ENCODE measurements around the gene TRIM14. TPM values are rescaled to one million over a fixed set of nuclear protein-coding genes. Genes with fewer than 3 reads are reported as not detected.

The TRIM14 gene
- total RNA-seq, 2 experiments from 2014 or later = 23.5 to 23.6 TPM

GRCh38 chr9:98085058-98085457 is 34.0 kb downstream of the TRIM14 start:
- ATAC-seq (ENCODE audit: poor library complexity) = no peak
- H3K27ac Mint-ChIP-seq = peak overlapping the region; percentile 6
- intact Hi-C loops (cut with DNase I, micrococcal nuclease) = no loop called here
- no peaks in the 10 kb centered on the region for H3K27me3 ChIP-seq (ENCODE audit: control insufficient read depth in 1 of 2, insufficient read depth in 2 of 2, low read length in 2 of 2)
- peaks cover 76% of the 10 kb centered on the region for H3K36me3 ChIP-seq (ENCODE audit: insufficient read depth, low read length)
- H3K4me3 Mint-ChIP-seq = no peak overlapping the region
- ChIA-PET POLR2A (interaction anchor here (0.8 to 4.4 kb wide), 2 partner anchors 12 to 16 kb away, joined by 3 to 18 read pairs; no protein-coding TSS in a partner anchor), CTCF (interaction anchor here (0.6 to 1.2 kb wide), 2 partner anchors 28 to 50 kb away, joined by 3 read pairs; no protein-coding TSS in a partner anchor)
- DNase-seq = no peak
- H3K27me3 Mint-ChIP-seq = no peaks in the 10 kb centered on the region
- no peaks in the 10 kb centered on the region for H3K9me3 Mint-ChIP-seq
- H3K4me3 ChIP-seq (ENCODE audit: low read length) = no peak overlapping the region
- peaks cover 89% of the 10 kb centered on the region for H3K36me3 Mint-ChIP-seq (ENCODE audit: low read depth)
- H3K27ac ChIP-seq (ENCODE audit: low read depth in 1 of 2, low read length in 2 of 2) = no peak overlapping the region
- H3K9me3 ChIP-seq (ENCODE audit: control insufficient read depth in 1 of 2, insufficient read depth in 1 of 2, low read length in 2 of 2) = no peaks in the 10 kb centered on the region
- peaks cover 14% of the 10 kb centered on the region for H3K4me1 ChIP-seq (ENCODE audit: insufficient read depth, low read length)
- TF ChIP-seq CTCF (IDR thresholded peaks at IDR 0.05) = no peak
- H3K4me1 Mint-ChIP-seq (ENCODE audit: low read depth) = peaks cover 49% of the 10 kb centered on the region

- peaks cover 72% of the 10 kb centered on the region for H3K36me3 ChIP-seq (ENCODE audit: insufficient read depth, low read length)
- H3K27ac ChIP-seq (ENCODE audit: low read depth in 1 of 2, low read length in 2 of 2) = peak overlapping the region in 1 of 2 donors; percentile 9
- TF ChIP-seq CTCF (IDR thresholded peaks at IDR 0.05) = no peak
- no peak for ATAC-seq (ENCODE audit: poor library complexity)
- POLR2A ChIA-PET = interaction anchor here (0.8 kb wide), 2 partner anchors 13 to 171 kb away, joined by 3 read pairs; partner anchors contain the start of gene TBC1D2
- no peaks in the 10 kb centered on the region for H3K27me3 ChIP-seq (ENCODE audit: control insufficient read depth in 1 of 2, insufficient read depth in 2 of 2, low read length in 2 of 2)
- no peaks in the 10 kb centered on the region for H3K9me3 ChIP-seq (ENCODE audit: control insufficient read depth in 1 of 2, insufficient read depth in 1 of 2, low read length in 2 of 2)
- CTCF ChIA-PET = interaction anchor here (0.6 to 1.2 kb wide), 2 partner anchors 27 to 50 kb away, joined by 3 read pairs; no protein-coding TSS in a partner anchor
- Mint-ChIP-seq H3K4me1 (ENCODE audit: low read depth) (peaks cover 46% of the 10 kb centered on the region), H3K27ac (peak overlapping the region; percentile 6), H3K36me3 (ENCODE audit: low read depth) (peaks cover 87% of the 10 kb centered on the region), H3K9me3 (no peaks in the 10 kb centered on the region), H3K27me3 (no peaks in the 10 kb centered on the region), H3K4me3 (no peak overlapping the region)
- intact Hi-C loops (cut with DNase I, micrococcal nuclease) = no loop called here
- H3K4me3 ChIP-seq (ENCODE audit: low read length) = no peak overlapping the region
- no peak for DNase-seq
- peaks cover 14% of the 10 kb centered on the region for H3K4me1 ChIP-seq (ENCODE audit: insufficient read depth, low read length)
These were observed 34.6 kb downstream of the TRIM14 start for GRCh38 chr9:98084396-98084795.

GRCh38 chr9:98083566-98084183 is 35.3 kb downstream of the TRIM14 start:
- TF ChIP-seq CTCF (IDR thresholded peaks at IDR 0.05) = no peak
- peak overlapping the region; percentile 6 for H3K27ac Mint-ChIP-seq
- DNase-seq (no peak), ATAC-seq (ENCODE audit: poor library complexity) (no peak)
- intact Hi-C loops (cut with DNase I, micrococcal nuclease) = no loop called here
- no peaks in the 10 kb centered on the region for H3K9me3 ChIP-seq (ENCODE audit: control insufficient read depth in 1 of 2, insufficient read depth in 1 of 2, low read length in 2 of 2)
- CTCF ChIA-PET = no interaction called here
- no peak overlapping the region for H3K4me3 Mint-ChIP-seq
- peaks cover 51% of the 10 kb centered on the region for H3K4me1 Mint-ChIP-seq (ENCODE audit: low read depth)
- no peaks in the 10 kb centered on the region for H3K9me3 Mint-ChIP-seq
- peaks cover 14% of the 10 kb centered on the region for H3K4me1 ChIP-seq (ENCODE audit: insufficient read depth, low read length)
- H3K36me3 ChIP-seq (ENCODE audit: insufficient read depth, low read length) = peaks cover 76% of the 10 kb centered on the region
- no peaks in the 10 kb centered on the region for H3K27me3 Mint-ChIP-seq
- no peak overlapping the region for H3K4me3 ChIP-seq (ENCODE audit: low read length)
- peaks cover 89% of the 10 kb centered on the region for H3K36me3 Mint-ChIP-seq (ENCODE audit: low read depth)
- H3K27me3 ChIP-seq (ENCODE audit: control insufficient read depth in 1 of 2, insufficient read depth in 2 of 2, low read length in 2 of 2) = no peaks in the 10 kb centered on the region
- POLR2A ChIA-PET = interaction anchor here (0.8 kb wide), 1 partner anchor 172 kb away, joined by 3 read pairs; the partner anchor contains the start of gene TBC1D2
- no peak overlapping the region for H3K27ac ChIP-seq (ENCODE audit: low read depth in 1 of 2, low read length in 2 of 2)

Measured in CD4-positive, alpha-beta T cell (primary cell).